ENCODE data around the gene LRFN2. TPM values are rescaled to one million over a fixed set of nuclear protein-coding genes. Genes with fewer than 3 reads are reported as not detected.

The LRFN2 gene
- total RNA-seq, 4 donors from 2014 or later, result 0.18 to 2.2 (median 0.34) TPM

Small RNA genes lying within 50 kb of the gene (small RNA-seq; reads per million reads assigned to genes)
- 0 reads per million in 4 donors for gene RNU6-250P
